Loucy (cell line): ENCODE measurements around the gene SNRNP48.

ENCODE experiments used
- H2AFZ ChIP-seq: fragments of 200-600 bp; sonication (generic); 2 replicates; pipeline ENCODE4 v1.6.0; 2016; ENCODE audit warnings: antibody characterized with exemption, mild to moderate bottlenecking, low read length, moderate library complexity
- H3F3A ChIP-seq: fragments of 200-600 bp; 2 replicates; pipeline ENCODE4 v1.6.0; 2016; ENCODE audit warnings: antibody characterized with exemption, low read depth, mild to moderate bottlenecking
- H3K27me3 ChIP-seq: fragments of 200-600 bp; sonication (generic); 2 replicates; pipeline ENCODE4 v1.6.1; 2014; ENCODE audit warnings: low read length, mild to moderate bottlenecking; ENCODE audit not compliant: insufficient read depth, poor library complexity, severe bottlenecking
- H3K36me3 ChIP-seq: fragments of 200-600 bp; sonication (generic); 2 replicates; pipeline ENCODE4 v1.6.1; 2016; ENCODE audit warnings: low read length; ENCODE audit not compliant: insufficient read depth
- H3K4me1 ChIP-seq: fragments of 200-600 bp; sonication (generic); 2 replicates; pipeline ENCODE4 v1.5.1; 2014; ENCODE audit warnings: low read length, mild to moderate bottlenecking; ENCODE audit not compliant: insufficient read depth, poor library complexity, severe bottlenecking
- H3K4me2 ChIP-seq: fragments of 200-600 bp; sonication (generic); 2 replicates; pipeline ENCODE4 v1.6.0; 2014; ENCODE audit warnings: antibody characterized with exemption, low read length, low read depth, mild to moderate bottlenecking; ENCODE audit not compliant: poor library complexity, severe bottlenecking
- H3K4me3 ChIP-seq: fragments of 200-600 bp; sonication (generic); 2 replicates; pipeline ENCODE4 v1.5.1; 2014; ENCODE audit warnings: low read length, mild to moderate bottlenecking, mixed read lengths; ENCODE audit not compliant: poor library complexity, severe bottlenecking
- H3K79me2 ChIP-seq: fragments of 200-600 bp; sonication (generic); 2 replicates; pipeline ENCODE4 v1.6.1; 2014; ENCODE audit warnings: low read length; ENCODE audit not compliant: insufficient read depth
- H3K9ac ChIP-seq: fragments of 200-600 bp; sonication (generic); 2 replicates; pipeline ENCODE4 v1.6.0; 2014; ENCODE audit warnings: mild to moderate bottlenecking, low read depth, low read length, moderate library complexity; ENCODE audit not compliant: poor library complexity, severe bottlenecking
- H3K9me2 ChIP-seq: fragments of 200-600 bp; sonication (generic); replicated peaks from 2 replicates; pipeline ENCODE4 v1.6.1; 2016; ENCODE audit warnings: low read depth, low read length, mixed read lengths
- H3K9me3 ChIP-seq: fragments of 200-600 bp; sonication (generic); 2 replicates; pipeline ENCODE4 v1.6.1; 2014; ENCODE audit warnings: mild to moderate bottlenecking, antibody characterized with exemption, low read length, low read depth; ENCODE audit not compliant: insufficient read depth
- H4K20me1 ChIP-seq: fragments of 200-600 bp; sonication (generic); 2 replicates; pipeline ENCODE4 v1.6.0; 2014; ENCODE audit warnings: antibody characterized with exemption, low read length, mild to moderate bottlenecking; ENCODE audit not compliant: insufficient read depth, poor library complexity, severe bottlenecking
- EZH2phosphoT487 ChIP-seq: fragments of 200-600 bp; IDR thresholded peaks from 2 replicates; pipeline ENCODE4 v1.6.1; 2018; ENCODE audit warnings: antibody characterized with exemption, mild to moderate bottlenecking, moderate library complexity, borderline replicate concordance
- TF ChIP-seq, protein P1 (sequence below): fragments of 200-600 bp; sonication (generic); conservative IDR thresholded peaks from 2 replicates; pipeline ENCODE4 v1.5.1; 2014; ENCODE audit warnings: mild to moderate bottlenecking, antibody characterized with exemption, low read length

Gene SNRNP48

DNA sequence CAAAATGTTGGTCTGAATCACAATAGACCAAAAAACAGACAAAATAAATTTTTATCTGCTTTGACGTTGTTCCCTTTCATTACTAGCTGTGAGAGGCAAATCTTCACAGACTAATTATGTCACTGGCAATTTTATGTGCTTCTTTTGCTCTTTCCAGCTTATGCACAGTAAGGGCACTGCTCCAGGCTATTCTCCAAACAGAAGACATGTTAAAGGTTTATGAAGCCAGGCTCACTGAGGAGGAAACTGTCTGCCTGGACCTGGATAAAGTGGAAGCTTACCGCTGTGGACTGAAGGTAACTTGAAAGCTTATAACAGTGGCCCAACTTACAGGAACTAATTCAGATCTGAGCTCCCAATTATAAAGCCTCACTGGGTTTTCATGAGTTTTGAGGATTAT lies 15.5 kb upstream of the SNRNP48 start:
- no peak overlapping the region for H3K4me3 ChIP-seq
- no peaks in the 10 kb centered on the region for H4K20me1 ChIP-seq
- H3K9me2 ChIP-seq = no peaks in the 10 kb centered on the region
- H3K4me2 ChIP-seq = no peak overlapping the region
- no peak overlapping the region for H3K9ac ChIP-seq
- H3K4me1 ChIP-seq = no peaks in the 10 kb centered on the region
- TF ChIP-seq, protein P1, sequence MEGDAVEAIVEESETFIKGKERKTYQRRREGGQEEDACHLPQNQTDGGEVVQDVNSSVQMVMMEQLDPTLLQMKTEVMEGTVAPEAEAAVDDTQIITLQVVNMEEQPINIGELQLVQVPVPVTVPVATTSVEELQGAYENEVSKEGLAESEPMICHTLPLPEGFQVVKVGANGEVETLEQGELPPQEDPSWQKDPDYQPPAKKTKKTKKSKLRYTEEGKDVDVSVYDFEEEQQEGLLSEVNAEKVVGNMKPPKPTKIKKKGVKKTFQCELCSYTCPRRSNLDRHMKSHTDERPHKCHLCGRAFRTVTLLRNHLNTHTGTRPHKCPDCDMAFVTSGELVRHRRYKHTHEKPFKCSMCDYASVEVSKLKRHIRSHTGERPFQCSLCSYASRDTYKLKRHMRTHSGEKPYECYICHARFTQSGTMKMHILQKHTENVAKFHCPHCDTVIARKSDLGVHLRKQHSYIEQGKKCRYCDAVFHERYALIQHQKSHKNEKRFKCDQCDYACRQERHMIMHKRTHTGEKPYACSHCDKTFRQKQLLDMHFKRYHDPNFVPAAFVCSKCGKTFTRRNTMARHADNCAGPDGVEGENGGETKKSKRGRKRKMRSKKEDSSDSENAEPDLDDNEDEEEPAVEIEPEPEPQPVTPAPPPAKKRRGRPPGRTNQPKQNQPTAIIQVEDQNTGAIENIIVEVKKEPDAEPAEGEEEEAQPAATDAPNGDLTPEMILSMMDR = no peak
- TF ChIP-seq EZH2phosphoT487 = no peak
- H2AFZ ChIP-seq = no peak overlapping the region
- H3K9me3 ChIP-seq = no peaks in the 10 kb centered on the region
- no peaks in the 10 kb centered on the region for H3F3A ChIP-seq
- H3K36me3 ChIP-seq = no peaks in the 10 kb centered on the region
- H3K27me3 ChIP-seq = no peaks in the 10 kb centered on the region
- H3K79me2 ChIP-seq = no peaks in the 10 kb centered on the region

DNA sequence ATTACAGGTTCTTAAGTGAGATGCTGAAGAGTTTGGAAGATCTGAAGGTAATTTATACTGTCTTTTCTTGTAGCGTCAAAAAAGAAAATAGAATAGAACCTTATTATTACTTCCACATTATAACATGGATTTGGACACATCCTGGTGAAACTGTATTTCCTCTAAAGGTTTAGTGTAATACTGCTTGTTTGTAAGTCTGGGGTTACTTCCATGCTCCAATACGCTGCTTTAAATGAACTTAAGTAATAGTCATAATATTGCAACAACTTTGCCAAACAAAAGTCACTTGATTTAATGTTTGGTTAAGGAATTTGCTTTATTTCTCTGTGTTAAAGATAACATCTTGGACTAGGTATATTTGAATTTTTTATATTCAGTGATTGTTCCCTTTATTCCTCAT lies 11.5 kb upstream of the SNRNP48 start:
- no peaks in the 10 kb centered on the region for H3K9me3 ChIP-seq
- no peak overlapping the region for H3K4me2 ChIP-seq
- no peaks in the 10 kb centered on the region for H3K36me3 ChIP-seq
- no peaks in the 10 kb centered on the region for H3K27me3 ChIP-seq
- H3F3A ChIP-seq = no peaks in the 10 kb centered on the region
- no peaks in the 10 kb centered on the region for H3K79me2 ChIP-seq
- TF ChIP-seq EZH2phosphoT487 = no peak
- TF ChIP-seq, protein P1 = no peak
- H2AFZ ChIP-seq = no peak overlapping the region
- H4K20me1 ChIP-seq = no peaks in the 10 kb centered on the region
- H3K9me2 ChIP-seq = no peaks in the 10 kb centered on the region
- H3K9ac ChIP-seq = no peak overlapping the region
- no peak overlapping the region for H3K4me3 ChIP-seq
- H3K4me1 ChIP-seq = no peaks in the 10 kb centered on the region

DNA sequence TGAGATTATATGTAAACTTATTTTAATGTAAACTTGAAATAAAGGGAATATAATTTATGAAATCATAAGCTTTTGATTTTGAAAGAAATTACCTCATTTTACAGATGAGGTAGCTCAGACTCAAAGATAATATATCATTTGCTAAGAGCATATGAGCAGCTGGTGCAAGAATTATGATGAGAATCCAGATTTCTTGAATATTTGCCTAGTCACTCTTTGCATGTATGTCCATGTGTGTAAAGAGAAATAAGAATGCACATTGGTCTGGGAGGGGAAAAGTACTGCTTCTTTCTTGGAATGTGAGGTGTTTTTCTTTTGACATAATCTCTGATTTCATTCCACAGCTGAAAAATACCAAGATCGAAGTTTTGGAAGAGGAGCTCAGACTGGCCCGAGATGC lies 11.1 kb upstream of the SNRNP48 start:
- H3K4me3 ChIP-seq = no peak overlapping the region
- TF ChIP-seq, protein P1 = no peak
- TF ChIP-seq EZH2phosphoT487 = no peak
- H3K79me2 ChIP-seq = no peaks in the 10 kb centered on the region
- H3K9me2 ChIP-seq = no peaks in the 10 kb centered on the region
- no peak overlapping the region for H2AFZ ChIP-seq
- H4K20me1 ChIP-seq = no peaks in the 10 kb centered on the region
- no peak overlapping the region for H3K9ac ChIP-seq
- H3K36me3 ChIP-seq = no peaks in the 10 kb centered on the region
- H3K27me3 ChIP-seq = no peaks in the 10 kb centered on the region
- no peaks in the 10 kb centered on the region for H3K4me1 ChIP-seq
- H3K4me2 ChIP-seq = no peak overlapping the region
- no peaks in the 10 kb centered on the region for H3K9me3 ChIP-seq
- no peaks in the 10 kb centered on the region for H3F3A ChIP-seq
